Endothelial cell of umbilical vein (primary cell): ENCODE data around the gene SLC16A5. TPM values are rescaled to one million over a fixed set of nuclear protein-coding genes. Genes with fewer than 3 reads are reported as not detected.

Experiments used
- BruUV-seq: library from RNA; stranded (reverse); fragments of 400-500 nt; replicated peaks from 2 replicates; lab custom pipeline; 2021; lab: Mats Ljungman, UMichigan
- CTCF ChIA-PET: fragments of 300-600, 350-600 bp; sonication (Branson Sonifier 250); formaldehyde crosslinking; loops from one replicate; lab custom pipeline; 2021; ENCODE audit warnings: antibody characterized with exemption, inconsistent platforms; lab: Charles Lee
- POLR2A ChIA-PET: fragments of 300-600, 350-600 bp; sonication (Branson Sonifier 250); formaldehyde crosslinking; loops from one replicate; lab custom pipeline; 2021; ENCODE audit warnings: antibody characterized with exemption, inconsistent platforms; lab: Charles Lee
- DNase-seq: peaks from one replicate; pipeline ENCODE4 v3.0.0-alpha.2; 2011; ENCODE audit warnings: low read depth, low spot score
- FAIRE-seq: peaks from 2 replicates; lab custom pipeline; 2011; peaks lifted over from hg19 to GRCh38; lab: Jason Lieb, UNC
- H2AFZ ChIP-seq: 2 replicates; pipeline ENCODE4 v1.6.0; 2012; ENCODE audit warnings: low read depth, low read length, control low read depth, inconsistent platforms
- H3K27ac ChIP-seq: 2 replicates; pipeline ENCODE4 v1.5.1; 2011; ENCODE audit warnings: low read depth, mild to moderate bottlenecking, control low read depth, low read length, moderate library complexity; ENCODE audit not compliant: insufficient read depth
- H3K27me3 ChIP-seq, 2 experiments: 2 replicates each; pipeline versions ENCODE4 v1.6.0 to v1.6.1; 2011; ENCODE audit warnings: low read length in 2 of 2, mixed read lengths in 1 of 2; ENCODE audit not compliant: control insufficient read depth in 2 of 2, insufficient read depth in 2 of 2
- H3K36me3 ChIP-seq, 2 experiments: 2 replicates in 1 of 2; 3 replicates in 1 of 2; pipeline ENCODE4 v1.5.1; 2011; ENCODE audit warnings: low read length in 2 of 2, mild to moderate bottlenecking in 1 of 2, moderate library complexity in 1 of 2; ENCODE audit not compliant: control insufficient read depth in 2 of 2, insufficient read depth in 2 of 2; ENCODE audit errors: extremely low read depth in 1 of 2
- H3K4me1 ChIP-seq: 3 replicates; pipeline ENCODE4 v1.5.1; 2011; ENCODE audit warnings: mild to moderate bottlenecking, low read length; ENCODE audit not compliant: control insufficient read depth, insufficient read depth; ENCODE audit errors: extremely low read depth
- H3K4me2 ChIP-seq: 2 replicates; pipeline ENCODE4 v1.6.1; 2011; ENCODE audit warnings: low read length, control low read depth, mixed read lengths; ENCODE audit not compliant: insufficient read depth
- H3K4me3 ChIP-seq, 3 experiments: fragments of 200-600 bp in 1 of 3; sonication (generic), shearing (Covaris generic) in 1 of 3; replicated peaks in 1 of 3; 2 replicates each; pipeline ENCODE4 v1.5.1; 2011 to 2016; ENCODE audit warnings: control low read depth in 3 of 3, low read length in 3 of 3, mild to moderate bottlenecking in 2 of 3, inconsistent platforms in 1 of 3, low read depth in 1 of 3, moderate library complexity in 1 of 3; ENCODE audit not compliant: insufficient read depth in 1 of 3
- H3K79me2 ChIP-seq: 2 replicates; pipeline ENCODE4 v1.6.0; 2012; ENCODE audit warnings: low read length, inconsistent platforms; ENCODE audit not compliant: control insufficient read depth, insufficient read depth
- H3K9ac ChIP-seq: replicated peaks from 2 replicates; pipeline ENCODE3; 2011; ENCODE audit warnings: low read length, control low read depth; ENCODE audit not compliant: insufficient read depth; ENCODE audit errors: extremely low read depth
- H3K9me1 ChIP-seq: replicated peaks from 3 replicates; pipeline ENCODE4 v1.6.0; 2011; ENCODE audit warnings: mild to moderate bottlenecking, low read length; ENCODE audit not compliant: control insufficient read depth, insufficient read depth; ENCODE audit errors: extremely low read depth
- H3K9me3 ChIP-seq: replicated peaks from 2 replicates; pipeline ENCODE4 v1.5.1; 2012; ENCODE audit warnings: low read length, inconsistent platforms; ENCODE audit not compliant: control insufficient read depth, insufficient read depth
- H4K20me1 ChIP-seq: replicated peaks from 2 replicates; pipeline ENCODE3; 2011; ENCODE audit warnings: mild to moderate bottlenecking, low read length; ENCODE audit not compliant: control insufficient read depth, insufficient read depth; ENCODE audit errors: extremely low read depth
- EZH2 ChIP-seq: IDR thresholded peaks from 2 replicates; pipeline ENCODE4 v1.6.1; 2012; ENCODE audit warnings: borderline replicate concordance, low read depth, mild to moderate bottlenecking, moderate library complexity, low read length, inconsistent platforms; ENCODE audit not compliant: severe bottlenecking
- FOS ChIP-seq: IDR thresholded peaks from 2 replicates; pipeline ENCODE4 v1.6.1; 2011; ENCODE audit warnings: mild to moderate bottlenecking, low read length, moderate library complexity, borderline replicate concordance; ENCODE audit not compliant: insufficient read depth
- GATA2 ChIP-seq: IDR thresholded peaks from 2 replicates; pipeline ENCODE4 v1.7.0; 2011; ENCODE audit warnings: low read depth, mild to moderate bottlenecking, moderate library complexity, mixed read lengths, low read length; ENCODE audit not compliant: insufficient read length, insufficient read depth
- JUN ChIP-seq: IDR thresholded peaks from 2 replicates; pipeline ENCODE4 v1.6.1; 2011; ENCODE audit warnings: borderline replicate concordance, low read depth; ENCODE audit not compliant: insufficient read length, insufficient read depth
- MAX ChIP-seq: IDR thresholded peaks from 2 replicates; pipeline ENCODE4 v1.6.1; 2011; ENCODE audit not compliant: insufficient read depth, insufficient read length
- MYC ChIP-seq: IDR thresholded peaks from one replicate; pipeline ENCODE4 v1.6.1; 2011; ENCODE audit warnings: mild to moderate bottlenecking, low read depth, low read length
- POLR2A ChIP-seq: IDR thresholded peaks from 2 replicates; pipeline ENCODE4 v1.6.1; 2012; ENCODE audit warnings: low read depth, mild to moderate bottlenecking, control low read depth, low read length
- POLR2AphosphoS5 ChIP-seq: IDR thresholded peaks from 2 replicates; pipeline ENCODE4 v1.6.1; 2012; ENCODE audit warnings: low read depth, mild to moderate bottlenecking, control low read depth, low read length, moderate library complexity; ENCODE audit not compliant: insufficient read depth
- dilution Hi-C: fragments of 300-500 bp; cut with MboI; formaldehyde crosslinking; loops from one replicate; pipeline ENCODE4 v1.15.0; 2019; ENCODE audit warnings: low sequenced_read_pairs; ENCODE audit not compliant: extremely low pct_ligation_motif_present
- intact Hi-C: fragments of 100-400 bp; cut with micrococcal nuclease; formaldehyde crosslinking; loops from one replicate; pipeline ENCODE4 v1.10.0; 2022
- polyA plus RNA-seq, 4 experiments: library from polyadenylated mRNA; depleted of rRNA in 3 of 4; stranded (reverse) in 3 of 4; unstranded in 1 of 4; fragments of >200 nt; gene quantifications; 2 replicates each; pipeline versions ENCODE4 v1.2.1 to v1.2.3, GENCODE V29; 2011 to 2012; ENCODE audit warnings: missing spikeins in 1 of 4
- total RNA-seq: library from RNA; stranded (reverse); gene quantifications from 2 replicates; pipeline ENCODE4 v1.2.3, GENCODE V29; 2021
- TF ChIP-seq, protein P1 (sequence below), 2 donors: IDR thresholded peaks; 1 replicate in 1 of 2; 2 replicates in 1 of 2; pipeline ENCODE4 v1.5.1; 2011; ENCODE audit warnings: low read length in 2 of 2, mild to moderate bottlenecking in 2 of 2, moderate library complexity in 2 of 2, control low read depth in 1 of 2, inconsistent platforms in 1 of 2, low read depth in 1 of 2; ENCODE audit not compliant: insufficient read depth in 1 of 2; ENCODE audit errors: extremely low read depth in 1 of 2

The SLC16A5 gene
- total and polyA plus RNA-seq, 2 donors (not counting 3 experiments of a cell fraction or from before 2014, with no cell fraction given): 16.4 to 23.3 TPM

GRCh38 chr17:75111777-75112335, 24.1 kb downstream of the SLC16A5 start:
- FAIRE-seq (no peak), DNase-seq (no peak)
- intact Hi-C loops (no loop called here), dilution Hi-C loops (no loop called here)
- peaks cover 0 to 3% of the 10 kb centered on the region in 2 experiments for H3K36me3 ChIP-seq
- ChIA-PET CTCF (interaction anchor here (1.1 to 5.3 kb wide), 12 partner anchors 15 to 300 kb away, joined by 3 to 171 read pairs (median 8); partner anchors contain the start of genes MIF4GD and NT5C), POLR2A (no interaction called here)
- TF ChIP-seq FOS: no peak
- no peak for TF ChIP-seq GATA2
- TF ChIP-seq POLR2AphosphoS5: no peak
- no peaks in the 10 kb centered on the region for H4K20me1 ChIP-seq
- no peak overlapping the region for H3K27ac ChIP-seq
- H2AFZ ChIP-seq: no peak overlapping the region
- H3K79me2 ChIP-seq: no peaks in the 10 kb centered on the region
- BruUV-seq: no TSS peak
- no peak overlapping the region for H3K4me3 ChIP-seq
- no peak overlapping the region for H3K9ac ChIP-seq
- no peaks in the 10 kb centered on the region for H3K9me1 ChIP-seq
- H3K27me3 ChIP-seq: no peaks in the 10 kb centered on the region
- H3K9me3 ChIP-seq: no peaks in the 10 kb centered on the region
- H3K4me2 ChIP-seq: no peak overlapping the region
- H3K4me1 ChIP-seq: peaks cover 14% of the 10 kb centered on the region

DNA sequence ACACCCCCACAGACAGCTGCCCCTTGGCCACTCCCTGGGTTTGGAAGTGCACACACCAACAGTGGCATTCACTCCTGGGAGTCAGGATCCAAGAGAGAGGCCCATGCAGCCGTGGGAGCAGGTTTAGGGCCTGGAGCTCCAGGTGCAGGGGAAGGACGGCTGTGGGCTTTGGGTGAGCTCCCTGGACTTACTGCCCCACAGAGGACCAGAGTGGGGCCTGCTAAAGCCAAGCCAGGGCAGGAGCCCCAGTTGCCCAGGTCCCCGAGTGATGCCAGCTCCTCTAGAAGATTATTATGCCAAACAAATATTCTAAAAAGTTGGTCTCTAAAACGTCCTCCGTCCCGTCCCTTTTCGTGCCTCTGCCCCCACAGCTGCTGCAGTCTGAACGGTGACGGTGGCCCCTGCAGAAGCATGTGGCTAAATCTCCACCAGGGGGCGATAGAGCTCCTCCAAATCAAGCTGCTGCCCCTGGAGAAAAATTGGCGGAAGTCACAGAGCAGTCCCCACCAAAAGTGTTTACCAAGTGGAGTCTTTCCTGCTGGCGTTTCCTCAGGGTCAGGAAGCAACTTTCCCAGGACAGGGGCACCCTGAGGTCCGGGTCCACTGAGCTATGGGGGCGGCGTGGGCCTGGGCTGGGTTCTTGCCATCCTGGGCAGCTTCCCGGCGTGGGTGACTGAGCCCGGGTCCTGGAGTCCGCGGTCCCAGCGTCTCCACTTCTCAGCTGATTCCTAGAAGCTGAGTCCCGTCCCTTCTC, 26.2 kb downstream of the SLC16A5 start:
- no peaks in the 10 kb centered on the region for H3K79me2 ChIP-seq
- DNase-seq (peak; percentile 85), FAIRE-seq (peak; percentile 97)
- no TSS peak for BruUV-seq
- no peaks in the 10 kb centered on the region for H3K27me3 ChIP-seq
- H2AFZ ChIP-seq: peak overlapping the region; percentile 88
- H3K4me2 ChIP-seq: peak overlapping the region; percentile 68
- H3K4me1 ChIP-seq: peaks cover 11% of the 10 kb centered on the region
- dilution Hi-C loops (no loop called here), intact Hi-C loops (loop anchor here (1.0 kb wide), 7 partner anchors 10 to 298 kb away; partner anchors contain the start of genes JPT1, NT5C and NUP85)
- H4K20me1 ChIP-seq: no peaks in the 10 kb centered on the region
- H3K9me3 ChIP-seq: no peaks in the 10 kb centered on the region
- peak overlapping the region; percentile 42 for H3K9ac ChIP-seq
- peak; percentile 65 for TF ChIP-seq POLR2AphosphoS5
- no peak for TF ChIP-seq EZH2
- TF ChIP-seq JUN: no peak
- TF ChIP-seq, protein P1, sequence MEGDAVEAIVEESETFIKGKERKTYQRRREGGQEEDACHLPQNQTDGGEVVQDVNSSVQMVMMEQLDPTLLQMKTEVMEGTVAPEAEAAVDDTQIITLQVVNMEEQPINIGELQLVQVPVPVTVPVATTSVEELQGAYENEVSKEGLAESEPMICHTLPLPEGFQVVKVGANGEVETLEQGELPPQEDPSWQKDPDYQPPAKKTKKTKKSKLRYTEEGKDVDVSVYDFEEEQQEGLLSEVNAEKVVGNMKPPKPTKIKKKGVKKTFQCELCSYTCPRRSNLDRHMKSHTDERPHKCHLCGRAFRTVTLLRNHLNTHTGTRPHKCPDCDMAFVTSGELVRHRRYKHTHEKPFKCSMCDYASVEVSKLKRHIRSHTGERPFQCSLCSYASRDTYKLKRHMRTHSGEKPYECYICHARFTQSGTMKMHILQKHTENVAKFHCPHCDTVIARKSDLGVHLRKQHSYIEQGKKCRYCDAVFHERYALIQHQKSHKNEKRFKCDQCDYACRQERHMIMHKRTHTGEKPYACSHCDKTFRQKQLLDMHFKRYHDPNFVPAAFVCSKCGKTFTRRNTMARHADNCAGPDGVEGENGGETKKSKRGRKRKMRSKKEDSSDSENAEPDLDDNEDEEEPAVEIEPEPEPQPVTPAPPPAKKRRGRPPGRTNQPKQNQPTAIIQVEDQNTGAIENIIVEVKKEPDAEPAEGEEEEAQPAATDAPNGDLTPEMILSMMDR (IDR thresholded peaks at IDR 0.05; ENCODE audit: extremely low read depth in 1 of 2, insufficient read depth in 1 of 2, low read depth in 1 of 2, low read length in 2 of 2): peak; percentile 87 to 91
- no peak for TF ChIP-seq FOS
- peak; percentile 42 for TF ChIP-seq POLR2A
- no peak for TF ChIP-seq MAX
- TF ChIP-seq MYC: no peak
- TF ChIP-seq GATA2: no peak
- CTCF ChIA-PET: interaction anchor here (0.7 to 5.5 kb wide), 60 partner anchors 9 to 326 kb away, joined by 3 to 257 read pairs (median 6); partner anchors contain the start of genes CDR2L, MIF4GD, MRPL58 and NT5C
- peaks cover 0 to 3% of the 10 kb centered on the region in 2 experiments for H3K36me3 ChIP-seq
- peak overlapping the region; percentile 44 for H3K27ac ChIP-seq
- POLR2A ChIA-PET: interaction anchor here (1.0 to 1.5 kb wide), 6 partner anchors 10 to 88 kb away, joined by 3 to 12 read pairs (median 6); partner anchors contain the start of genes JPT1 and NT5C
- no peaks in the 10 kb centered on the region for H3K9me1 ChIP-seq
- peak overlapping the region; percentile 19 to 47 (median 45) for H3K4me3 ChIP-seq
